HCT116 (cell line): Measurements from ENCODE around the gene BTBD10. TPM values are rescaled to one million over a fixed set of nuclear protein-coding genes. Genes with fewer than 3 reads are reported as not detected.

Experiments used
- ATAC-seq: fragments of 200-7000 bp; cut with Tn5 transposase; 2 replicates; pipeline ENCODE4 v1.9.1; 2020; ENCODE audit warnings: mild to moderate bottlenecking, moderate library complexity
- BruUV-seq: library from RNA; stranded (reverse); fragments of 400-500 nt; replicated peaks from 2 replicates; lab custom pipeline; 2021; lab: Mats Ljungman, UMichigan
- CTCF ChIA-PET: fragments of 300-600 bp; sonication (Branson Sonifier 250); formaldehyde crosslinking; loops from one replicate; lab custom pipeline; 2021; ENCODE audit warnings: antibody characterized with exemption; lab: Charles Lee
- POLR2A ChIA-PET: fragments of 300-600, 350-600 bp; sonication (Branson Sonifier 250); formaldehyde crosslinking; loops from one replicate; lab custom pipeline; 2021; ENCODE audit warnings: antibody characterized with exemption; lab: Charles Lee
- RAD21 ChIA-PET, 2 experiments: fragments of 300-600 bp; sonication (Branson Sonifier 250); formaldehyde crosslinking; loops; one replicate each; lab custom pipeline; 2023; ENCODE audit warnings: low total read pairs in 2 of 2; ENCODE audit not compliant: uncharacterized antibody in 2 of 2, unreplicated experiment in 2 of 2, low non-redundant PET in 1 of 2; lab: Charles Lee
- DNase-seq: peaks from one replicate; pipeline ENCODE4 v3.0.0-alpha.2; 2010; ENCODE audit warnings: low read depth, low spot score
- H2AFZ ChIP-seq: fragments of 200-600 bp; shearing (Covaris generic), sonication (generic); 2 replicates; pipeline ENCODE4 v1.6.1; 2017; ENCODE audit warnings: low read depth, mixed run types, mixed read lengths, antibody characterized with exemption, low read length; ENCODE audit not compliant: poor library complexity, severe bottlenecking
- H3K27ac ChIP-seq: 2 replicates; pipeline ENCODE4 v1.5.1; 2012; ENCODE audit warnings: low read depth, low read length
- H3K27me3 ChIP-seq: fragments of 200-600 bp; sonication (generic); 2 replicates; pipeline ENCODE4 v1.6.1; 2016; ENCODE audit warnings: mixed run types, low read length, mixed read lengths; ENCODE audit not compliant: insufficient read depth
- H3K36me3 ChIP-seq, 2 experiments: fragments of 200-500 bp in 1 of 2; fragments of 200-600 bp in 1 of 2; sonication (Bioruptor generic) in 1 of 2; sonication (generic) in 1 of 2; 2 replicates each; pipeline versions ENCODE4 v1.5.1 to v1.6.1; 2014 to 2016; ENCODE audit warnings: low read length in 2 of 2, inconsistent platforms in 1 of 2, mixed read lengths in 1 of 2, mixed run types in 1 of 2; ENCODE audit not compliant: insufficient read depth in 2 of 2, control insufficient read depth in 1 of 2
- H3K4me1 ChIP-seq, 2 experiments: fragments of 200-600 bp in 1 of 2; sonication (generic) in 1 of 2; 2 replicates each; pipeline versions ENCODE4 v1.5.1 to v1.6.1; 2012 to 2017; ENCODE audit warnings: low read length in 2 of 2, inconsistent platforms in 1 of 2, mild to moderate bottlenecking in 1 of 2, mixed read lengths in 1 of 2, mixed run types in 1 of 2, moderate library complexity in 1 of 2; ENCODE audit not compliant: insufficient read depth in 2 of 2, control insufficient read depth in 1 of 2
- H3K4me2 ChIP-seq: fragments of 200-600 bp; sonication (generic); 2 replicates; pipeline ENCODE4 v1.6.1; 2017; ENCODE audit warnings: mixed run types, low read length, mixed read lengths
- H3K4me3 ChIP-seq, 2 experiments: fragments of 200-600 bp in 1 of 2; sonication (generic) in 1 of 2; replicated peaks in 1 of 2; 2 replicates each; pipeline ENCODE4 v1.5.1; 2011 to 2016; ENCODE audit warnings: low read length in 2 of 2, control low read depth in 1 of 2, low read depth in 1 of 2, mild to moderate bottlenecking in 1 of 2, mixed read lengths in 1 of 2, mixed run types in 1 of 2
- H3K79me2 ChIP-seq: fragments of 200-600 bp; sonication (generic); 2 replicates; pipeline ENCODE4 v1.6.1; 2017; ENCODE audit warnings: mild to moderate bottlenecking, mixed run types, low read length, moderate library complexity, mixed read lengths; ENCODE audit not compliant: insufficient read depth
- H3K9ac ChIP-seq: fragments of 200-600 bp; sonication (generic); 2 replicates; pipeline ENCODE4 v1.6.1; 2016; ENCODE audit warnings: low read length, mixed read lengths
- H3K9me2 ChIP-seq: fragments of 200-600 bp; sonication (generic), shearing (Covaris generic); 2 replicates; pipeline ENCODE4 v1.6.1; 2017; ENCODE audit warnings: mixed run types, mild to moderate bottlenecking, moderate library complexity; ENCODE audit not compliant: insufficient read depth
- H3K9me3 ChIP-seq, 2 experiments: fragments of 200-500 bp in 1 of 2; fragments of 200-600 bp in 1 of 2; sonication (Bioruptor generic) in 1 of 2; sonication (generic) in 1 of 2; 2 replicates each; pipeline ENCODE4 v1.6.1; 2014 to 2017; ENCODE audit warnings: low read length in 2 of 2, mixed read lengths in 2 of 2, inconsistent platforms in 1 of 2, low read depth in 1 of 2, mild to moderate bottlenecking in 1 of 2, mixed run types in 1 of 2, moderate library complexity in 1 of 2; ENCODE audit not compliant: control insufficient read depth in 1 of 2, insufficient read depth in 1 of 2
- H4K20me1 ChIP-seq: fragments of 200-600 bp; sonication (generic), shearing (Covaris generic); 2 replicates; pipeline ENCODE4 v1.6.1; 2017; ENCODE audit warnings: mixed run types, mild to moderate bottlenecking, moderate library complexity; ENCODE audit not compliant: insufficient read depth
- CBX3 ChIP-seq: IDR thresholded peaks from 2 replicates; pipeline ENCODE4 v1.6.1; 2012; ENCODE audit warnings: low read depth
- EGR1 ChIP-seq: IDR thresholded peaks from 2 replicates; pipeline ENCODE4 v1.6.1; 2012; ENCODE audit warnings: low read depth
- JUND ChIP-seq: IDR thresholded peaks from 2 replicates; pipeline ENCODE4 v1.6.1; 2012
- MAX ChIP-seq: IDR thresholded peaks from 2 replicates; pipeline ENCODE4 v1.6.1; 2012
- REST ChIP-seq: IDR thresholded peaks from 2 replicates; pipeline ENCODE4 v1.6.1; 2012; ENCODE audit warnings: low read depth
- SIN3A ChIP-seq: IDR thresholded peaks from 2 replicates; pipeline ENCODE4 v1.6.1; 2012; ENCODE audit warnings: low read depth
- ZNF274 ChIP-seq: fragments of 200-500 bp; sonication (Bioruptor generic); IDR thresholded peaks from 2 replicates; pipeline ENCODE4 v1.6.1; 2014; ENCODE audit warnings: mild to moderate bottlenecking, low read depth, low read length, inconsistent platforms
- intact Hi-C: fragments of 100-400 bp; cut with micrococcal nuclease; formaldehyde crosslinking; loops from 2 replicates; pipeline ENCODE4 v1.10.0; 2022
- total RNA-seq: library from RNA; stranded (reverse); gene quantifications from one replicate; pipeline ENCODE4 v1.2.1, GENCODE V29; 2021; ENCODE audit not compliant: unreplicated experiment
- TF ChIP-seq, protein P1 (sequence below), 3 experiments: fragments of 200-600 bp in 1 of 3; sonication (generic) in 1 of 3; IDR thresholded peaks in 2 of 3; conservative IDR thresholded peaks in 1 of 3; 2 replicates each; pipeline ENCODE4 v1.5.1; 2012 to 2017; ENCODE audit warnings: low read depth in 2 of 3, low read length in 2 of 3, antibody characterized with exemption in 1 of 3, borderline replicate concordance in 1 of 3, control low read depth in 1 of 3, mild to moderate bottlenecking in 1 of 3, mixed read lengths in 1 of 3, mixed run types in 1 of 3, moderate library complexity in 1 of 3; ENCODE audit not compliant: insufficient read depth in 1 of 3

The BTBD10 gene
- total RNA-seq, 1 experiment from 2014 or later, result 17.0 TPM

- no peak overlapping the region for H3K4me2 ChIP-seq
- ChIA-PET POLR2A (no interaction called here), CTCF (no interaction called here), RAD21 (no interaction called here)
- no peaks in the 10 kb centered on the region for H3K36me3 ChIP-seq
- H3K9ac ChIP-seq, result no peak overlapping the region
- H3K4me1 ChIP-seq, result no peaks in the 10 kb centered on the region; a peak in 1 of 4 replicates
- no peaks in the 10 kb centered on the region for H4K20me1 ChIP-seq
- H3K27ac ChIP-seq, result no peak overlapping the region
- H2AFZ ChIP-seq, result no peak overlapping the region
- DNase-seq (no peak), ATAC-seq (no peak)
- no peaks in the 10 kb centered on the region for H3K27me3 ChIP-seq
- no TSS peak for BruUV-seq
- intact Hi-C loops, result no loop called here
- no peak overlapping the region for H3K4me3 ChIP-seq
- TF ChIP-seq EGR1 (no peak), MAX (no peak), SIN3A (no peak), CBX3 (no peak), JUND (no peak), ZNF274 (no peak), REST (no peak)
- TF ChIP-seq, protein P1, sequence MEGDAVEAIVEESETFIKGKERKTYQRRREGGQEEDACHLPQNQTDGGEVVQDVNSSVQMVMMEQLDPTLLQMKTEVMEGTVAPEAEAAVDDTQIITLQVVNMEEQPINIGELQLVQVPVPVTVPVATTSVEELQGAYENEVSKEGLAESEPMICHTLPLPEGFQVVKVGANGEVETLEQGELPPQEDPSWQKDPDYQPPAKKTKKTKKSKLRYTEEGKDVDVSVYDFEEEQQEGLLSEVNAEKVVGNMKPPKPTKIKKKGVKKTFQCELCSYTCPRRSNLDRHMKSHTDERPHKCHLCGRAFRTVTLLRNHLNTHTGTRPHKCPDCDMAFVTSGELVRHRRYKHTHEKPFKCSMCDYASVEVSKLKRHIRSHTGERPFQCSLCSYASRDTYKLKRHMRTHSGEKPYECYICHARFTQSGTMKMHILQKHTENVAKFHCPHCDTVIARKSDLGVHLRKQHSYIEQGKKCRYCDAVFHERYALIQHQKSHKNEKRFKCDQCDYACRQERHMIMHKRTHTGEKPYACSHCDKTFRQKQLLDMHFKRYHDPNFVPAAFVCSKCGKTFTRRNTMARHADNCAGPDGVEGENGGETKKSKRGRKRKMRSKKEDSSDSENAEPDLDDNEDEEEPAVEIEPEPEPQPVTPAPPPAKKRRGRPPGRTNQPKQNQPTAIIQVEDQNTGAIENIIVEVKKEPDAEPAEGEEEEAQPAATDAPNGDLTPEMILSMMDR (IDR thresholded peaks at IDR 0.05 in 2 of 3, conservative IDR thresholded peaks at IDR 0.05 in 1 of 3; ENCODE audit: borderline replicate concordance in 1 of 3, insufficient read depth in 1 of 3, low read depth in 2 of 3, low read length in 2 of 3), result no peak
- no peaks in the 10 kb centered on the region for H3K9me3 ChIP-seq
- no peaks in the 10 kb centered on the region; the same call in 1 of the 2 replicates for H3K9me2 ChIP-seq
- no peaks in the 10 kb centered on the region for H3K79me2 ChIP-seq
Observed at GRCh38 chr11:13479688-13480087, 16.7 kb upstream of the BTBD10 start.
